Activated CD8-positive, alpha-beta memory T cell treated with anti-CD3 and anti-CD28 coated beads for 48 hours (primary cell): ENCODE data around the gene CNN1.
A peak's percentile ranks its signal among the peaks of the same experiment; 100 is the strongest.

Source experiments
- DNase-seq, 3 experiments: peaks; one replicate each; pipeline ENCODE4 v3.0.0-alpha.2; 2020; ENCODE audit warnings: low read depth in 2 of 3, low spot score in 2 of 3

The CNN1 gene

GRCh38 chr19:11534538-11534937 lies 4.1 kb upstream of the CNN1 start:
- no peak for DNase-seq

- no peak for DNase-seq
These were observed 3.7 kb upstream of the CNN1 start for GRCh38 chr19:11534948-11535347.

- peak; percentile 74 to 89 (median 78) for DNase-seq
These were observed 2.7 kb upstream of the CNN1 start for GRCh38 chr19:11535792-11536595.

GRCh38 chr19:11539495-11540365 lies 1.1 kb downstream of the CNN1 start:
- no peak for DNase-seq

- DNase-seq = no peak
These were observed 2.0 kb downstream of the CNN1 start for GRCh38 chr19:11540645-11541044.

- DNase-seq = no peak
These were observed 2.6 kb downstream of the CNN1 start for GRCh38 chr19:11541238-11541637.

GRCh38 chr19:11547929-11548700 lies 9.5 kb downstream of the CNN1 start:
- no peak for DNase-seq

- DNase-seq = no peak
These were observed 10.8 kb downstream of the CNN1 start for GRCh38 chr19:11549386-11549953.

GRCh38 chr19:11550265-11550664 lies 11.6 kb downstream of the CNN1 start:
- DNase-seq = no peak

GRCh38 chr19:11551603-11552235 lies 13.1 kb downstream of the CNN1 start:
- DNase-seq = no peak

- DNase-seq = no peak
These were observed 14.2 kb downstream of the CNN1 start for GRCh38 chr19:11552666-11553372.

GRCh38 chr19:11554160-11554559 lies 15.5 kb downstream of the CNN1 start:
- no peak for DNase-seq

- DNase-seq = no peak
These were observed 16.6 kb downstream of the CNN1 start for GRCh38 chr19:11555246-11555645.

GRCh38 chr19:11556634-11557420 lies 18.2 kb downstream of the CNN1 start:
- no peak for DNase-seq

- DNase-seq = peak; percentile 92 to 95 (median 94)
These were observed 20.5 kb downstream of the CNN1 start, which contains the start of gene ELOF1 for GRCh38 chr19:11558881-11559828. Gene ELOF1 (minus strand): TSS chr19:11559230. CDS start chr19:11554347, 4,883 bp downstream.

- no peak for DNase-seq
These were observed 21.9 kb downstream of the CNN1 start for GRCh38 chr19:11560404-11561051.

- DNase-seq = no peak
These were observed 24.9 kb downstream of the CNN1 start for GRCh38 chr19:11563532-11563931.
